ENCODE data around the gene ST6GAL1.

GRCh38 chr3:186996356-186996755 is 66.0 kb downstream of the ST6GAL1 start:
- TF ChIP-seq POLR2A (IDR thresholded peaks at IDR 0.05) = no peak
- TF ChIP-seq, protein P1, sequence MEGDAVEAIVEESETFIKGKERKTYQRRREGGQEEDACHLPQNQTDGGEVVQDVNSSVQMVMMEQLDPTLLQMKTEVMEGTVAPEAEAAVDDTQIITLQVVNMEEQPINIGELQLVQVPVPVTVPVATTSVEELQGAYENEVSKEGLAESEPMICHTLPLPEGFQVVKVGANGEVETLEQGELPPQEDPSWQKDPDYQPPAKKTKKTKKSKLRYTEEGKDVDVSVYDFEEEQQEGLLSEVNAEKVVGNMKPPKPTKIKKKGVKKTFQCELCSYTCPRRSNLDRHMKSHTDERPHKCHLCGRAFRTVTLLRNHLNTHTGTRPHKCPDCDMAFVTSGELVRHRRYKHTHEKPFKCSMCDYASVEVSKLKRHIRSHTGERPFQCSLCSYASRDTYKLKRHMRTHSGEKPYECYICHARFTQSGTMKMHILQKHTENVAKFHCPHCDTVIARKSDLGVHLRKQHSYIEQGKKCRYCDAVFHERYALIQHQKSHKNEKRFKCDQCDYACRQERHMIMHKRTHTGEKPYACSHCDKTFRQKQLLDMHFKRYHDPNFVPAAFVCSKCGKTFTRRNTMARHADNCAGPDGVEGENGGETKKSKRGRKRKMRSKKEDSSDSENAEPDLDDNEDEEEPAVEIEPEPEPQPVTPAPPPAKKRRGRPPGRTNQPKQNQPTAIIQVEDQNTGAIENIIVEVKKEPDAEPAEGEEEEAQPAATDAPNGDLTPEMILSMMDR (IDR thresholded peaks at IDR 0.05) = no peak
- no peak for TF ChIP-seq POLR2AphosphoS5 (IDR thresholded peaks at IDR 0.05)
